D721Med (cell line): ENCODE data around the gene PAQR4.

Experiments
- DNase-seq: peaks from one replicate; pipeline ENCODE4 v3.0.0; 2011; ENCODE audit warnings: low spot score; ENCODE audit not compliant: insufficient read length
- FAIRE-seq: peaks from 2 replicates; lab custom pipeline; 2011; peaks lifted over from hg19 to GRCh38; lab: Jason Lieb, UNC
- TF ChIP-seq, protein P1 (sequence below): IDR thresholded peaks from 2 replicates; pipeline ENCODE4 v1.5.1; 2012; ENCODE audit warnings: mild to moderate bottlenecking, control low read depth; ENCODE audit not compliant: insufficient read depth; ENCODE audit errors: missing control alignments

The PAQR4 gene

DNA sequence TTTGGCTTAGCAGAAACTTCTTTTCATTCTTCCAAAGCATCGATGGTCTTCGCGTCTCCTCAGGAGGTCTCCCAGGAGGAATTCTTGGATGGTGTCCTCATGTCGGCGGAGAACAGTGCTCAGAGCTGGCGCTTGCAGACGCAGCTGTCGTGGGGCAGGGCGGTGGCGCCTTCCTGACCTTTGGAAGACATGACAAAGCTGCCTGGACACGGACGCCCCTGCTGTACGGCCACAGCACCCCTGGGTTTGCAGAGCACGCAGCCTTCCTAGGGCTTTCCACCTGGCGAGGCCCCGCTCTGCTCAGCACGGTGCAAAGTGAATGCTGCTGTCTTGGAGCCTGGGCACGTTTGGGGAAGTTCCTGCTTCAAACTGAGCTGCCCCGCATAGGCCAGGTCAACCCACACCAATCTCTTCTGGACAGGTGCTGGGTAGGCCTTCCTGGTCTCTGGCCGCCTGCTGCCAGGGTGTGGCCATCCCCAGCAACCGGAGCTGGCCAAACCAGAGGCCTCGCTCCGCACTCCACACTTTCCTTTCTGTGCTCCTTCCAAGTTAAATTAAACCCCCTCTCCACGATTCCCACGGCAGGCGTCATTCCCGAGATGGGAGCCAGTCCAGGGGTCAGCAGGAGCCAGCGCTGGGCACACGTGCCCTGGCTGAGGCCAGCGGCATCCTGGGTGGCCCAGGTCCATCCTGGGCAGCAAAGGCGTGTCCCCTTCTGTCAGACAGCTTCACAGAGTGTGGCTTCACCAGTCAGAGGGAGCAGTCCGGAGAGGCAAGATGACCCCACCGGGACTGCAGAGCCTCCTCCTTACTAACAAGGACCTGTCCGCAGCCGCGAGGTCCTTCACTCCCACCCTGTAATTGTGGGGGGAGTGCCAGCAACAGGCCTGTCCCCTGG is 20.1 kb upstream of the PAQR4 start:
- FAIRE-seq (no peak), DNase-seq (no peak)
- TF ChIP-seq, protein P1, sequence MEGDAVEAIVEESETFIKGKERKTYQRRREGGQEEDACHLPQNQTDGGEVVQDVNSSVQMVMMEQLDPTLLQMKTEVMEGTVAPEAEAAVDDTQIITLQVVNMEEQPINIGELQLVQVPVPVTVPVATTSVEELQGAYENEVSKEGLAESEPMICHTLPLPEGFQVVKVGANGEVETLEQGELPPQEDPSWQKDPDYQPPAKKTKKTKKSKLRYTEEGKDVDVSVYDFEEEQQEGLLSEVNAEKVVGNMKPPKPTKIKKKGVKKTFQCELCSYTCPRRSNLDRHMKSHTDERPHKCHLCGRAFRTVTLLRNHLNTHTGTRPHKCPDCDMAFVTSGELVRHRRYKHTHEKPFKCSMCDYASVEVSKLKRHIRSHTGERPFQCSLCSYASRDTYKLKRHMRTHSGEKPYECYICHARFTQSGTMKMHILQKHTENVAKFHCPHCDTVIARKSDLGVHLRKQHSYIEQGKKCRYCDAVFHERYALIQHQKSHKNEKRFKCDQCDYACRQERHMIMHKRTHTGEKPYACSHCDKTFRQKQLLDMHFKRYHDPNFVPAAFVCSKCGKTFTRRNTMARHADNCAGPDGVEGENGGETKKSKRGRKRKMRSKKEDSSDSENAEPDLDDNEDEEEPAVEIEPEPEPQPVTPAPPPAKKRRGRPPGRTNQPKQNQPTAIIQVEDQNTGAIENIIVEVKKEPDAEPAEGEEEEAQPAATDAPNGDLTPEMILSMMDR, result no peak

DNA sequence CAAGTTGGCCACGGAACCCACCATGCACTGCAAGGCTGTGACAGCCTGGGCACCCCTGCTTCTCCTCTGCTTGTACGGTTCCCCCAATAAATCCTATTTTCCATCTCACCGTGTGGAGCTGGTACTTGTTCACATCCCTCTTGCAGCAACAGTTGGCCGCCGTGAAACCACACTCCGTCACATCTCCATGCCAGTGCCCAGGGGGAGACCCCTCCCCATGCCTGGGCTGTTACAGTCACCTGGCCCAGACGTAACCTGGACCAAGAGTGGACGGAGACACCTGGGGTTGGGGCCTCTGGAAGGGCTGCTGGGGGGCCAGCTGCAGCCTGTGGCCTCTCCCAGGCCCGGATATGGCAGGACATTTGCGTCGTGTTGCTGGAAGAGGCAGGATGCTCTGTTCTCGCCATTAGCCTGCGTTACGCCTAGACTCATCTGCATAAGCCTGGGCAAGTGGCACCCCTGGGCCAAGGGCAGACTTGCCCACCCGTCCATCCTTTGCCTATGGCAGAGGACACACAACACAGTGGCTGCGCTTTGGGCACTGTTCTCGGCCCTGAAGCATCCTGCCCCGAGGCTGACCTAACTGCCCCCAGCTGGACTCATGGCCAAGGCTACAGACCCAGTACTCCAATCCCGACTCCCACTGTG is 19.3 kb upstream of the PAQR4 start:
- DNase-seq (no peak), FAIRE-seq (no peak)
- TF ChIP-seq, protein P1, result no peak

DNA sequence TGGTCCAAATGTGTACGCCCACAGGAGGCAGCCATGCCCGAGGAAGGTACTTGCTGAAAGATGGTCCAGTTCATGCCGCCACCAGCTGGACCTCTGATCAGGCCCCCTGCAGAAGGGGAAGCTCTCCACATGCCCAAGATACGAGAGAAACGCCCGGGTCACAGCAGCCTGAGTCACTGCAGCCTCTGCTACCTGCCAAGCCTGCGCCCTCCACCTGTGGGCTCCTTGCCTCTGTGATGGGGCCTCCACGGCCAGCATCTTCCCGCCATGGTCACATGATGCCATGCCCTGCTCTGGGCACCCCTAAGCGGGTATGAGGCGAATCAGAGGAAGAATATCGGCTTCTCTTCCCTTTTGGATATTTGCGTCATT is 18.8 kb upstream of the PAQR4 start:
- no peak for DNase-seq
- TF ChIP-seq, protein P1, result no peak
- FAIRE-seq, result no peak

DNA sequence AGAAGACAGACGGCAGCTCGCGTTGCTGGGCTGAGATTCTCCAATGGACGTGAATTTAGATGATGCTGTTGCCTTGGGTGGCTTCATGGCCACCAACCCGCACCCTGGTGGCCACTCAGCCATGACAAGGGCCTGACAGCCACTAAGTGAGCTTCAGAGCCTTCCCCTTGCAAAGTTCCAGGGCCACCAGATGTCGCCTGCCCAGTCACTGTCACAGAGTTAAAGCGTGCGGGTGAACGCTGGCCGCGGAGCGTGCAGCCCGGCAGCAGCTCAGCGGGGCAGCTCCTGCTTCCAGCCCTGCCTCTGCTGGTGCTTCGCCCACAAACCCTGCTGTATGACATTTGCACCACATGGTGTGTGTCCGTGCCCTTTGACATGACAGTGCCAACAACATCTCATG is 18.4 kb upstream of the PAQR4 start:
- DNase-seq (no peak), FAIRE-seq (no peak)
- TF ChIP-seq, protein P1, result no peak

DNA sequence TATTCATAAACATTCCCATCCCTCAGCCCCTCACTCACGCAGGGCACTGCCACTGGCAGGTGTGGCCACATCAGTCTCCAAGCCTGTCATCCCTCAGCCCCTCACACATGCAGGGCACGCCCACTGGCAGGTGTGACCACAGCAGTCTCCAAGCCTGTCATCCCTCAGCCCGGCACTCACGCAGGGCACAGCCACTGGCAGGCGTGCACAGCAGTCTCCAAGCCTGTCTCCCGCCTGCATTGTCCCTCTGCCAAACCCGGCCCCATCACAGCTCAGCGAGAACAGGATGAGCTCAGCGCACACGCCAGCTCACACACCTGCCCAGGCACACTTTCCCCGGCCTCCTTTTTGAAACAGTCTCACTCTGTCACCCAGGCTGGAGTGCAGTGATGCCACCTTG is 16.5 kb upstream of the PAQR4 start:
- TF ChIP-seq, protein P1, result no peak
- FAIRE-seq (no peak), DNase-seq (no peak)

DNA sequence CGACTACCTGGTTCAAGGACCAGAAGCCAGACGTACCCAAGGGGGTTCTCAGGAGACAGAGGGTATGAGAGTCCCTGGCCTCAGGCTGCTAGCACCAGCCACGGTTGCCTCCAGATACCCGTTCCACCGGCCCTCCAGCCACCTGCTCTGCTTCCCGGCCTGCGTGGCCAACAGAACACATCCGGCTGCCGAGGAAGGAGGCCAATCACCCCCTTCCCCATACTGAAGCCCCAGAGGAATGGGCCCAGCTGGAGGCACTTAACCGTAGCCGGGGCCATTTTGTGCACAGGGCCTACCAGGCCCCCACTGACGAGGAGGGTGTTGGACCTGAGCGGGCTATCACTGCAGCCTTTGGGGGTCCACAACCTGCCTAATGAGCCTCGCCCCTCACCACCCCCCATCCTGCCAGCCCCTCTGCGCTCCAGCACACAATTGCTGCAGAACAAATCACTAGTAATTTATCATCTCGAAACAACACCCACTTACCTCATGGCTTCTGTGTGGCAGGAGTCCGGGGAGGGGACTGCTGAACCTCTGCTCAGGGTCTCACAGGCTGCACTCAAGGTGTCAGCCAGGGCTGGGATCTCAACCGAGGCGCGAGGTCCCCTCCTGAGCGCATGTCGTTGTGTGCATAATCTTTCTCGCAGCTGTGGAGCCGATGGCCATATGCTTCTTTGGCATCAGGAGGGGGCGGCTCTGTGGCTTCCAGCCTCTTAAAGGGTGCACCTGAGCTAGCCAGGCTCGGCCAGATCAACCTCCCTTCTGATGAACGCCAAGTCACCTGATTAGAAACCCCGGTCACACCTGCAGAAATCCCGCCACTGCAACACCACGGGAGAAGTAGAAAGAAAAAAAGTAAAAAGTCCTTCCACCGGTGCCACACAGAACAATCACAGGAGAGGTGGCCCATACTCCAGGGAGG is 15.2 kb upstream of the PAQR4 start:
- FAIRE-seq, result no peak
- TF ChIP-seq, protein P1, result no peak
- peak; percentile 58 for DNase-seq
